HCT116 (cell line): ENCODE data around the gene CLEC4C. TPM values are rescaled to one million over a fixed set of nuclear protein-coding genes. Genes with fewer than 3 reads are reported as not detected.
"Not testable (repeated sequence)": the region's sequence is repeated elsewhere in the genome, so short reads cannot be mapped to it uniquely, and the experiment has no call there.

Source experiments
- ATAC-seq: fragments of 200-7000 bp; cut with Tn5 transposase; 2 replicates; pipeline ENCODE4 v1.9.1; 2020; ENCODE audit warnings: mild to moderate bottlenecking, moderate library complexity
- BruUV-seq: library from RNA; stranded (reverse); fragments of 400-500 nt; replicated peaks from 2 replicates; lab custom pipeline; 2021; lab: Mats Ljungman, UMichigan
- CTCF ChIA-PET: fragments of 300-600 bp; sonication (Branson Sonifier 250); formaldehyde crosslinking; loops from one replicate; lab custom pipeline; 2021; ENCODE audit warnings: antibody characterized with exemption; lab: Charles Lee
- POLR2A ChIA-PET: fragments of 300-600, 350-600 bp; sonication (Branson Sonifier 250); formaldehyde crosslinking; loops from one replicate; lab custom pipeline; 2021; ENCODE audit warnings: antibody characterized with exemption; lab: Charles Lee
- RAD21 ChIA-PET, 2 experiments: fragments of 300-600 bp; sonication (Branson Sonifier 250); formaldehyde crosslinking; loops; one replicate each; lab custom pipeline; 2023; ENCODE audit warnings: low total read pairs in 2 of 2; ENCODE audit not compliant: uncharacterized antibody in 2 of 2, unreplicated experiment in 2 of 2, low non-redundant PET in 1 of 2; lab: Charles Lee
- DNase-seq: peaks from one replicate; pipeline ENCODE4 v3.0.0-alpha.2; 2010; ENCODE audit warnings: low read depth, low spot score
- H2AFZ ChIP-seq: fragments of 200-600 bp; shearing (Covaris generic), sonication (generic); 2 replicates; pipeline ENCODE4 v1.6.1; 2017; ENCODE audit warnings: low read depth, mixed run types, mixed read lengths, antibody characterized with exemption, low read length; ENCODE audit not compliant: poor library complexity, severe bottlenecking
- H3K27ac ChIP-seq: 2 replicates; pipeline ENCODE4 v1.5.1; 2012; ENCODE audit warnings: low read depth, low read length
- H3K27me3 ChIP-seq: fragments of 200-600 bp; sonication (generic); 2 replicates; pipeline ENCODE4 v1.6.1; 2016; ENCODE audit warnings: mixed run types, low read length, mixed read lengths; ENCODE audit not compliant: insufficient read depth
- H3K36me3 ChIP-seq, 2 experiments: fragments of 200-500 bp in 1 of 2; fragments of 200-600 bp in 1 of 2; sonication (Bioruptor generic) in 1 of 2; sonication (generic) in 1 of 2; 2 replicates each; pipeline versions ENCODE4 v1.5.1 to v1.6.1; 2014 to 2016; ENCODE audit warnings: low read length in 2 of 2, inconsistent platforms in 1 of 2, mixed read lengths in 1 of 2, mixed run types in 1 of 2; ENCODE audit not compliant: insufficient read depth in 2 of 2, control insufficient read depth in 1 of 2
- H3K4me1 ChIP-seq, 2 experiments: fragments of 200-600 bp in 1 of 2; sonication (generic) in 1 of 2; 2 replicates each; pipeline versions ENCODE4 v1.5.1 to v1.6.1; 2012 to 2017; ENCODE audit warnings: low read length in 2 of 2, inconsistent platforms in 1 of 2, mild to moderate bottlenecking in 1 of 2, mixed read lengths in 1 of 2, mixed run types in 1 of 2, moderate library complexity in 1 of 2; ENCODE audit not compliant: insufficient read depth in 2 of 2, control insufficient read depth in 1 of 2
- H3K4me2 ChIP-seq: fragments of 200-600 bp; sonication (generic); 2 replicates; pipeline ENCODE4 v1.6.1; 2017; ENCODE audit warnings: mixed run types, low read length, mixed read lengths
- H3K4me3 ChIP-seq, 2 experiments: fragments of 200-600 bp in 1 of 2; sonication (generic) in 1 of 2; replicated peaks in 1 of 2; 2 replicates each; pipeline ENCODE4 v1.5.1; 2011 to 2016; ENCODE audit warnings: low read length in 2 of 2, control low read depth in 1 of 2, low read depth in 1 of 2, mild to moderate bottlenecking in 1 of 2, mixed read lengths in 1 of 2, mixed run types in 1 of 2
- H3K79me2 ChIP-seq: fragments of 200-600 bp; sonication (generic); 2 replicates; pipeline ENCODE4 v1.6.1; 2017; ENCODE audit warnings: mild to moderate bottlenecking, mixed run types, low read length, moderate library complexity, mixed read lengths; ENCODE audit not compliant: insufficient read depth
- H3K9ac ChIP-seq: fragments of 200-600 bp; sonication (generic); 2 replicates; pipeline ENCODE4 v1.6.1; 2016; ENCODE audit warnings: low read length, mixed read lengths
- H3K9me2 ChIP-seq: fragments of 200-600 bp; sonication (generic), shearing (Covaris generic); 2 replicates; pipeline ENCODE4 v1.6.1; 2017; ENCODE audit warnings: mixed run types, mild to moderate bottlenecking, moderate library complexity; ENCODE audit not compliant: insufficient read depth
- H3K9me3 ChIP-seq, 2 experiments: fragments of 200-500 bp in 1 of 2; fragments of 200-600 bp in 1 of 2; sonication (Bioruptor generic) in 1 of 2; sonication (generic) in 1 of 2; 2 replicates each; pipeline ENCODE4 v1.6.1; 2014 to 2017; ENCODE audit warnings: low read length in 2 of 2, mixed read lengths in 2 of 2, inconsistent platforms in 1 of 2, low read depth in 1 of 2, mild to moderate bottlenecking in 1 of 2, mixed run types in 1 of 2, moderate library complexity in 1 of 2; ENCODE audit not compliant: control insufficient read depth in 1 of 2, insufficient read depth in 1 of 2
- H4K20me1 ChIP-seq: fragments of 200-600 bp; sonication (generic), shearing (Covaris generic); 2 replicates; pipeline ENCODE4 v1.6.1; 2017; ENCODE audit warnings: mixed run types, mild to moderate bottlenecking, moderate library complexity; ENCODE audit not compliant: insufficient read depth
- ATF3 ChIP-seq: IDR thresholded peaks from 2 replicates; pipeline ENCODE4 v1.6.1; 2012
- ELF1 ChIP-seq: IDR thresholded peaks from 2 replicates; pipeline ENCODE4 v1.6.1; 2012; ENCODE audit warnings: low read depth, borderline replicate concordance
- JUND ChIP-seq: IDR thresholded peaks from 2 replicates; pipeline ENCODE4 v1.6.1; 2012
- RAD21 ChIP-seq: IDR thresholded peaks from 2 replicates; pipeline ENCODE4 v1.6.1; 2012; ENCODE audit warnings: low read depth, mild to moderate bottlenecking
- SIN3A ChIP-seq: IDR thresholded peaks from 2 replicates; pipeline ENCODE4 v1.6.1; 2012; ENCODE audit warnings: low read depth
- YY1 ChIP-seq: IDR thresholded peaks from 2 replicates; pipeline ENCODE4 v1.6.1; 2011; ENCODE audit warnings: low read length, low read depth, moderate library complexity, mild to moderate bottlenecking; ENCODE audit not compliant: insufficient replicate concordance; ENCODE audit errors: extremely low read depth
- ZBTB33 ChIP-seq: IDR thresholded peaks from 2 replicates; pipeline ENCODE4 v1.6.1; 2011; ENCODE audit warnings: mild to moderate bottlenecking, low read length, moderate library complexity; ENCODE audit not compliant: insufficient replicate concordance; ENCODE audit errors: extremely low read depth
- intact Hi-C: fragments of 100-400 bp; cut with micrococcal nuclease; formaldehyde crosslinking; loops from 2 replicates; pipeline ENCODE4 v1.10.0; 2022
- total RNA-seq: library from RNA; stranded (reverse); gene quantifications from one replicate; pipeline ENCODE4 v1.2.1, GENCODE V29; 2021; ENCODE audit not compliant: unreplicated experiment

Gene CLEC4C
- total RNA-seq, 1 experiment from 2014 or later = not detected

GRCh38 chr12:7751941-7752922 is 5.1 kb upstream of the CLEC4C start:
- H4K20me1 ChIP-seq, H3K9me3 ChIP-seq, BruUV-seq, H3K9ac ChIP-seq, CTCF ChIA-PET, ATAC-seq, H3K36me3 ChIP-seq, RAD21 ChIA-PET, H3K27ac ChIP-seq, DNase-seq, H3K4me1 ChIP-seq, intact Hi-C loops, H2AFZ ChIP-seq, H3K9me2 ChIP-seq, H3K4me3 ChIP-seq, POLR2A ChIA-PET, H3K27me3 ChIP-seq, H3K4me2 ChIP-seq, H3K79me2 ChIP-seq: not testable (repeated sequence)

GRCh38 chr12:7751394-7751793 is 4.2 kb upstream of the CLEC4C start:
- H3K9ac ChIP-seq = no peak overlapping the region
- intact Hi-C loops = no loop called here
- no peak overlapping the region for H3K4me2 ChIP-seq
- H3K36me3 ChIP-seq = no peaks in the 10 kb centered on the region
- no peaks in the 10 kb centered on the region for H3K9me2 ChIP-seq
- no peak for TF ChIP-seq JUND
- TF ChIP-seq ELF1 = no peak
- no peak for TF ChIP-seq ATF3
- TF ChIP-seq YY1 = no peak
- no peak for TF ChIP-seq RAD21
- TF ChIP-seq SIN3A = no peak
- no peak for TF ChIP-seq ZBTB33
- TF ChIP-seq, all 23 proteins: peak for 0
- no peak overlapping the region for H3K27ac ChIP-seq
- H2AFZ ChIP-seq = no peak overlapping the region
- RAD21 ChIA-PET = no interaction called here
- no peaks in the 10 kb centered on the region for H3K4me1 ChIP-seq
- no TSS peak for BruUV-seq
- H3K27me3 ChIP-seq = no peaks in the 10 kb centered on the region
- CTCF ChIA-PET = interaction anchor here (0.8 kb wide), 1 partner anchor 35 kb away, joined by 3 read pairs; no protein-coding TSS in a partner anchor
- ATAC-seq (no peak), DNase-seq (no peak)
- POLR2A ChIA-PET = no interaction called here
- no peaks in the 10 kb centered on the region for H3K79me2 ChIP-seq
- H3K4me3 ChIP-seq = no peak overlapping the region
- no peaks in the 10 kb centered on the region for H3K9me3 ChIP-seq
- H4K20me1 ChIP-seq = no peaks in the 10 kb centered on the region
